SK-N-MC (cell line): ENCODE data around the gene PHRF1.
A peak's percentile ranks its signal among the peaks of the same experiment; 100 is the strongest.

ENCODE experiments used
- DNase-seq: peaks from one replicate; pipeline ENCODE4 v3.0.0-alpha.2; 2011; ENCODE audit warnings: low read depth, low spot score
- H3K27ac ChIP-seq: fragments of 200-600 bp; sonication (generic); 2 replicates; pipeline ENCODE4 v1.5.1; 2016; ENCODE audit warnings: mixed run types
- H3K36me3 ChIP-seq: fragments of 200-600 bp; sonication (generic); 2 replicates; pipeline ENCODE4 v1.6.1; 2017; ENCODE audit warnings: antibody characterized with exemption, low read length, mixed read lengths; ENCODE audit not compliant: insufficient read depth
- H3K4me3 ChIP-seq: fragments of 200-600 bp; sonication (generic); 2 replicates; pipeline ENCODE4 v1.5.1; 2016
- H3K9ac ChIP-seq: fragments of 200-600 bp; sonication (generic); 2 replicates; pipeline ENCODE4 v1.8.0; 2017; ENCODE audit warnings: mixed run types, mixed read lengths; ENCODE audit not compliant: insufficient read length
- H3K9me3 ChIP-seq: fragments of 200-600 bp; sonication (generic); 2 replicates; pipeline ENCODE4 v1.6.1; 2017; ENCODE audit warnings: low read depth, mild to moderate bottlenecking, antibody characterized with exemption, low read length, moderate library complexity, mixed read lengths
- EZH2 ChIP-seq: fragments of 200-600 bp; sonication (generic); IDR thresholded peaks from one replicate; pipeline ENCODE4 v1.6.1; 2017; ENCODE audit warnings: antibody characterized with exemption
- FOXP2 ChIP-seq: optimal IDR thresholded peaks from 2 replicates; pipeline ENCODE3; 2011; ENCODE audit warnings: mild to moderate bottlenecking, moderate library complexity; ENCODE audit not compliant: insufficient read depth; ENCODE audit errors: extremely low read length, control extremely low read depth
- POLR2AphosphoS5 ChIP-seq: IDR thresholded peaks from 2 replicates; pipeline ENCODE4 v1.6.1; 2012; ENCODE audit warnings: mild to moderate bottlenecking, low read depth, low read length, borderline replicate concordance

The PHRF1 gene

DNA sequence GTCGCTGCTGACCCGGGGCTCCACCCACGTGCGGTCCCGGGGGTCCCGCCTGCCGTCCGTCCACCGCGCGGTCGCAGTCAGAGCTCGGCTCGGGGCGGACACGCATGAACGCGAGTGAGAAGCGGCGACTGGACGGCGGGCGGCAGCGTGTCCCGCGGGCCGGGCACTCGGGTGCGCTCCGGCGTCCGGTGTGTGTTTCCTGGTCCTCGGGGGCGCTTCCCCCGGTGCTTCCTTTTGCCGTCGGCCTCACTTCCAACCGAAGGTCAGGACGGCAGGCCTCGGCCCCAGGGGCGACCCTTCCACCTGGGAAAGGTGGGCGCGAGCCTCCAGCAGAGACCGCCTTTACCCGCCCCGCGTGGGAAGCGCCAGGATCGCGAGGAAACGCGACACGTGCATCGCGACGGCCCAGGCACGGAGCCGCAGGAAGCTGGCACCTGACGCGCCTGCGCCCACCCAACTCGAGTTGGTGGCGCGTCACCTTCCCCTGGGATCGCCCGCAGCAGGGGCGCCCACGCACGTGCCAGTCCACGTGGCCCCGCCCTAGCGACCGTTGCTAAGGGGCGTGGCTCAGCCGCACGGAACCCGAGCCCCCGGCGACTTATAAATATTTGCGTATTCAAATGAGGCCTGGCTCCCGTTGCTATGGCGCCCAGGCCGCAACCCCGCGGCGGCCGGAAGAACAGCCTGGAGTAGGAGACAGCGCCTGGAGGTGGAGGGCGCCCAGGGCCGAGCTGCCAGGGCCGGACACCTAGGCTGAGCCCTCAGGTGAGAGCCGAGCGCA lies 39.2 kb upstream of the PHRF1 start, which contains the start of gene LRRC56:
TSS of gene LRRC56 (plus strand) at position 687 of the 781 bp plus-strand sequence. CDS start 3,158 bp downstream, outside the sequence.
- H3K9me3 ChIP-seq, result no peaks in the 10 kb centered on the region
- peak; percentile 50 for DNase-seq
- TF ChIP-seq FOXP2, result no peak
- peak; percentile 59; the same call in 1 of the 2 replicates for TF ChIP-seq POLR2AphosphoS5
- TF ChIP-seq EZH2, result no peak
- H3K9ac ChIP-seq, result no peak within 1 kb of the TSS
- peaks cover 13% of the 10 kb centered on the region; the same call in 1 of the 2 replicates for H3K36me3 ChIP-seq
- peak within 1 kb of the TSS; percentile 89 for H3K4me3 ChIP-seq
- H3K27ac ChIP-seq, result peak within 1 kb of the TSS; percentile 86

- no peak overlapping the region for H3K9ac ChIP-seq
- TF ChIP-seq POLR2AphosphoS5 (no peak), EZH2 (no peak), FOXP2 (no peak)
- no peak for DNase-seq
- no peaks in the 10 kb centered on the region for H3K9me3 ChIP-seq
- H3K27ac ChIP-seq, result peak overlapping the region; percentile 42
- peaks cover 8% of the 10 kb centered on the region; the same call in 1 of the 2 replicates for H3K36me3 ChIP-seq
- H3K4me3 ChIP-seq, result peak overlapping the region; percentile 76
Observed at GRCh38 chr11:537622-538430, 38.4 kb upstream of the PHRF1 start.

GRCh38 chr11:538431-539051 lies 37.7 kb upstream of the PHRF1 start:
- no peak for DNase-seq
- TF ChIP-seq EZH2, result no peak
- TF ChIP-seq FOXP2, result no peak
- no peak for TF ChIP-seq POLR2AphosphoS5
- no peaks in the 10 kb centered on the region for H3K9me3 ChIP-seq
- no peak overlapping the region for H3K9ac ChIP-seq
- no peak overlapping the region for H3K27ac ChIP-seq
- H3K36me3 ChIP-seq, result peaks cover 3% of the 10 kb centered on the region; the same call in 1 of the 2 replicates
- no peak overlapping the region for H3K4me3 ChIP-seq

GRCh38 chr11:539971-540481 lies 36.2 kb upstream of the PHRF1 start:
- H3K4me3 ChIP-seq, result no peak overlapping the region
- H3K36me3 ChIP-seq, result no peaks in the 10 kb centered on the region
- no peak overlapping the region for H3K27ac ChIP-seq
- H3K9ac ChIP-seq, result no peak overlapping the region
- no peaks in the 10 kb centered on the region for H3K9me3 ChIP-seq
- no peak for DNase-seq
- TF ChIP-seq POLR2AphosphoS5 (no peak), FOXP2 (no peak), EZH2 (no peak)

DNA sequence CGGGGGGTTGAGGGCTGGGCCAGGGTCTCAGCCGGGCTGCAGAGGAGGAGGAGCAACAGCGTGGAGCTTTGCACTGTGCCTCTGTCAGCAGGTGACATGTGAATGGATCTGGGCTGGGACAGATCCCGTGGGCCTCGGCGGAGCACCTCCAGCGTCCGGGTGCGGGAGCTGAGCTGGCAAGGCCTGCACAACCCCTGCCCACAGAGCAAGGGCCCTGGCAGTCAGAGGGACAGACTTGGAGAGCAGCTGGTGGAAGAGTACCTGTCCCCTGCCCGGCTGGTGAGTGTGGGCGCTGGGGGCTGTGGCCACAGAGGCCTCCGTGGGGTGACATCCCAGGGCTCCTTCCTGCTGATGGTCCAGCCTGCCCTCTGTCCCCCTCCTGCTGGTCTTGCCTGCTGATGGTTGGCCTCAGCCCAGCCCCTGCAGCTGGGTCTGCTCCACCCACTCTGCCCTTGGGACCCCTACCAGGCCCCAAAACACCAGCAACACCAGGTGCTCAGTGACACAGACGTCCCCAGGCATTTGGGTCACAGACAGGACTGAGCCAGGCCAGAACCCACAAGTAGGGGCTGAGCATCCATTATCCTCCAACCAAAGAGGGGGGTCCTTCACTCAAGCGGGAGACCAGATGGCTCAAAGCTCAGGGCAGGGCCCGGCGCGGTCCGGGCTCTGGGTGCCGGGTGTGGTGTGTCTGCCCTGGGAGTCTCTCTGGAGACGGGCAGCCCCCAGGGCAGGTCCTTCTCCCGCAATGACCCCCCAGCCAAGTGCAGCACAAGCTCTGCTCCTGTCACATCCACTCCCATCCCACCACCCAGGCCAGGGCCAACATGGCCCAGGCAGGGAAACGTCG lies 35.5 kb upstream of the PHRF1 start:
- no peak overlapping the region for H3K4me3 ChIP-seq
- H3K9me3 ChIP-seq, result no peaks in the 10 kb centered on the region
- no peaks in the 10 kb centered on the region for H3K36me3 ChIP-seq
- no peak overlapping the region for H3K9ac ChIP-seq
- TF ChIP-seq FOXP2, result no peak
- no peak for TF ChIP-seq EZH2
- TF ChIP-seq POLR2AphosphoS5, result no peak
- no peak overlapping the region for H3K27ac ChIP-seq
- no peak for DNase-seq

DNA sequence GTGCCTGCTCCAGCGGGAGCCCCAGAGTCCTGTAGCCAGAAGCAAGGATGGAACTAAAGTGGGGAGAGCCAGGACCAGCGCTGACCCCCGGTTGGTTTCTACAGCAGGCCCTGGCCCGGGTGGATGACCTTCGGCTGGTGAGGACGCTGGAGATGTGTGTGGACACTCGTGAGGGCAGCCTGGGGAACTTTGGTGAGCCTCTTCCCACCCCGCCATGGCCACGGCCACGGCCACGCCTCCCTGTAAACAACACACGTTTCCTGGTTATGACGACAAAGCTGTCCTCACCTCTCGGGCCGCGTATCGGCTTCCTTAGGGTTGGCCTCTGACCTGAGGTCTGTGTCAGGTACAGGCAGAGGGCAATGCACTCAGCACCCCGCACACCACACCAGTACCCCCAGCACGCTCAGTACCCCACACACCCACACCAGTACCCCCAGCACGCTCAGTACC lies 34.8 kb upstream of the PHRF1 start:
- Histone ChIP-seq H3K36me3 (no peaks in the 10 kb centered on the region), H3K4me3 (no peak overlapping the region), H3K27ac (no peak overlapping the region), H3K9ac (no peak overlapping the region), H3K9me3 (no peaks in the 10 kb centered on the region)
- TF ChIP-seq FOXP2 (no peak), POLR2AphosphoS5 (no peak), EZH2 (no peak)
- no peak for DNase-seq

DNA sequence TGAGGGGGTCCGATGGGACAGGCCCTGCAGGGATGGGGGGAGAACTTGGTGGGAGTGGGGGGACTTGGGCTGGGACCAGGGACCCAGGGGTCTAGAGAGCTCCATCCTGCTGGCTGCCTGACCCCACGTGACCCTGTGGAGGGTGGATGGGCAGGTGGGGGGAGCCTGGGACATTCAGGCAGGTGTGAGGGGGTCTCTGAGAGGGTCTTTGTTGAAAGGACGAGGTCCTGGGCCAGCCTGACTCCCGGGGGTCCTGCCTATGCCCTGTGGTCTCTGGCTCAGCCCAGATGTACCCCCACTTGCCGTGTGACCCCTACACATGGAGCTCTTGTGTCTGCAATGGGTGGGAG lies 31.5 kb upstream of the PHRF1 start:
- no peak for DNase-seq
- Histone ChIP-seq H3K4me3 (no peak overlapping the region), H3K36me3 (no peaks in the 10 kb centered on the region), H3K9me3 (no peaks in the 10 kb centered on the region), H3K27ac (no peak overlapping the region), H3K9ac (no peak overlapping the region)
- no peak for TF ChIP-seq FOXP2
